ENCODE data around the gene TP63. TPM values are rescaled to one million over a fixed set of nuclear protein-coding genes. Genes with fewer than 3 reads are reported as not detected.

Gene TP63
- polyA plus RNA-seq, 1 donor from 2014 or later = 0.12 TPM

DNA sequence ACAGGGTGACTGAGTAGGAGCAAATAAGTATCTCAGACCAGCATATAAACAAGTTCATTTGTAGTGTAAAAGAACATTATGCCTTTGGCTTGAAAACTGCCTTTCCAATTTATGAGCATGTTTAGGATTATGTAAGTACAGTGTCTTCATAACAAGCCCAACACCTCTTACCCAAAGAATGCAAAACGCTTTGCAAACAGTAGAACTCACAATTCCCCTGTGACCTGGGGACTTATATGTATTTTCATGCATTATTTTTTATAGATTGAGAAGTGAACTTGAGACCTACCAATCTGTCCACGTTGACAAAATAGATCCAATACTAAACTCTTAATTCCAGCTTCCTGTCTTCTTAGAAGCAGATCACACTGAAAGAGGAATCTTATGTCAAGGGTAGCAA is 202.1 kb downstream of the TP63 start:
- Histone ChIP-seq H3F3A (ENCODE audit: insufficient read depth, low read length, poor library complexity, severe bottlenecking) (no peaks in the 10 kb centered on the region), H3K36me3 (ENCODE audit: insufficient read depth, low read length) (no peaks in the 10 kb centered on the region), H3K9me3 (ENCODE audit: low read length) (no peaks in the 10 kb centered on the region), H3K79me2 (replicated peaks; ENCODE audit: insufficient read depth, low read length) (no peaks in the 10 kb centered on the region), H3K9ac (ENCODE audit: low read length) (no peak overlapping the region), H2AFZ (ENCODE audit: low read depth, low read length) (no peak overlapping the region), H3K4me3 (ENCODE audit: low read length) (no peak overlapping the region), H3K27me3 (ENCODE audit: insufficient read depth, low read depth, low read length) (no peaks in the 10 kb centered on the region), H4K20me1 (ENCODE audit: insufficient read depth) (no peaks in the 10 kb centered on the region), H3K9me2 (ENCODE audit: insufficient read depth, low read length) (no peaks in the 10 kb centered on the region), H3K27ac (ENCODE audit: low read length) (no peak overlapping the region), H3K4me2 (ENCODE audit: low read length) (no peak overlapping the region)
- no peak for TF ChIP-seq TAF1 (IDR thresholded peaks at IDR 0.05; ENCODE audit: low read depth)
- TF ChIP-seq EZH2 (IDR thresholded peaks at IDR 0.05; ENCODE audit: borderline replicate concordance, insufficient read depth, low read length, poor library complexity, severe bottlenecking) = no peak
- TF ChIP-seq, protein P1, sequence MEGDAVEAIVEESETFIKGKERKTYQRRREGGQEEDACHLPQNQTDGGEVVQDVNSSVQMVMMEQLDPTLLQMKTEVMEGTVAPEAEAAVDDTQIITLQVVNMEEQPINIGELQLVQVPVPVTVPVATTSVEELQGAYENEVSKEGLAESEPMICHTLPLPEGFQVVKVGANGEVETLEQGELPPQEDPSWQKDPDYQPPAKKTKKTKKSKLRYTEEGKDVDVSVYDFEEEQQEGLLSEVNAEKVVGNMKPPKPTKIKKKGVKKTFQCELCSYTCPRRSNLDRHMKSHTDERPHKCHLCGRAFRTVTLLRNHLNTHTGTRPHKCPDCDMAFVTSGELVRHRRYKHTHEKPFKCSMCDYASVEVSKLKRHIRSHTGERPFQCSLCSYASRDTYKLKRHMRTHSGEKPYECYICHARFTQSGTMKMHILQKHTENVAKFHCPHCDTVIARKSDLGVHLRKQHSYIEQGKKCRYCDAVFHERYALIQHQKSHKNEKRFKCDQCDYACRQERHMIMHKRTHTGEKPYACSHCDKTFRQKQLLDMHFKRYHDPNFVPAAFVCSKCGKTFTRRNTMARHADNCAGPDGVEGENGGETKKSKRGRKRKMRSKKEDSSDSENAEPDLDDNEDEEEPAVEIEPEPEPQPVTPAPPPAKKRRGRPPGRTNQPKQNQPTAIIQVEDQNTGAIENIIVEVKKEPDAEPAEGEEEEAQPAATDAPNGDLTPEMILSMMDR (IDR thresholded peaks at IDR 0.05; ENCODE audit: poor library complexity, severe bottlenecking) = no peak

DNA sequence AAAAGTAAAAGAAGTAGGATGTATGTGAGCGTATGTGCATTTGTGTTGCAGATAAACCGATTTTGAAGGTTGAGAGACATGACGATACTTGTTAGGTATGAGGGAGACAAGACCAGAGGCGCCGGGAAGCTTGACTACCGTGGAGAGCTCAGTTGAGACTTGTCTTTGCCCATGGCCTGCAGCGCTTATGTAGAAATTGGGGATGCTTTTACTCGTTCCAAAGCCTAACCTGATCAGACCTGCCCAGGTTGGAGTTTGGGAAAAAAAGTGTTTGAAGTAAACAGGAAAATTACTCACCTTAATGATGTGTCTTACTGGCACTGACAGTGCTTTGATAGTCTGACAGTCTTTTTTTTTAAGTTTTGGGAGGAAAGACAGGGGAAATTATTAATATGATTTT is 202.8 kb downstream of the TP63 start:
- Histone ChIP-seq H2AFZ (ENCODE audit: low read depth, low read length) (no peak overlapping the region), H3K79me2 (replicated peaks; ENCODE audit: insufficient read depth, low read length) (no peaks in the 10 kb centered on the region), H3K27ac (ENCODE audit: low read length) (no peak overlapping the region), H3K9me3 (ENCODE audit: low read length) (no peaks in the 10 kb centered on the region), H3K9ac (ENCODE audit: low read length) (no peak overlapping the region), H3K27me3 (ENCODE audit: insufficient read depth, low read depth, low read length) (no peaks in the 10 kb centered on the region), H3K9me2 (ENCODE audit: insufficient read depth, low read length) (no peaks in the 10 kb centered on the region), H4K20me1 (ENCODE audit: insufficient read depth) (no peaks in the 10 kb centered on the region), H3K4me2 (ENCODE audit: low read length) (no peak overlapping the region), H3K36me3 (ENCODE audit: insufficient read depth, low read length) (no peaks in the 10 kb centered on the region), H3F3A (ENCODE audit: insufficient read depth, low read length, poor library complexity, severe bottlenecking) (no peaks in the 10 kb centered on the region), H3K4me3 (ENCODE audit: low read length) (no peak overlapping the region)
- no peak for TF ChIP-seq TAF1 (IDR thresholded peaks at IDR 0.05; ENCODE audit: low read depth)
- no peak for TF ChIP-seq EP300 (conservative IDR thresholded peaks at IDR 0.05; ENCODE audit: poor library complexity, severe bottlenecking)
- TF ChIP-seq EZH2 (IDR thresholded peaks at IDR 0.05; ENCODE audit: borderline replicate concordance, insufficient read depth, low read length, poor library complexity, severe bottlenecking) = no peak
- TF ChIP-seq, protein P2, sequence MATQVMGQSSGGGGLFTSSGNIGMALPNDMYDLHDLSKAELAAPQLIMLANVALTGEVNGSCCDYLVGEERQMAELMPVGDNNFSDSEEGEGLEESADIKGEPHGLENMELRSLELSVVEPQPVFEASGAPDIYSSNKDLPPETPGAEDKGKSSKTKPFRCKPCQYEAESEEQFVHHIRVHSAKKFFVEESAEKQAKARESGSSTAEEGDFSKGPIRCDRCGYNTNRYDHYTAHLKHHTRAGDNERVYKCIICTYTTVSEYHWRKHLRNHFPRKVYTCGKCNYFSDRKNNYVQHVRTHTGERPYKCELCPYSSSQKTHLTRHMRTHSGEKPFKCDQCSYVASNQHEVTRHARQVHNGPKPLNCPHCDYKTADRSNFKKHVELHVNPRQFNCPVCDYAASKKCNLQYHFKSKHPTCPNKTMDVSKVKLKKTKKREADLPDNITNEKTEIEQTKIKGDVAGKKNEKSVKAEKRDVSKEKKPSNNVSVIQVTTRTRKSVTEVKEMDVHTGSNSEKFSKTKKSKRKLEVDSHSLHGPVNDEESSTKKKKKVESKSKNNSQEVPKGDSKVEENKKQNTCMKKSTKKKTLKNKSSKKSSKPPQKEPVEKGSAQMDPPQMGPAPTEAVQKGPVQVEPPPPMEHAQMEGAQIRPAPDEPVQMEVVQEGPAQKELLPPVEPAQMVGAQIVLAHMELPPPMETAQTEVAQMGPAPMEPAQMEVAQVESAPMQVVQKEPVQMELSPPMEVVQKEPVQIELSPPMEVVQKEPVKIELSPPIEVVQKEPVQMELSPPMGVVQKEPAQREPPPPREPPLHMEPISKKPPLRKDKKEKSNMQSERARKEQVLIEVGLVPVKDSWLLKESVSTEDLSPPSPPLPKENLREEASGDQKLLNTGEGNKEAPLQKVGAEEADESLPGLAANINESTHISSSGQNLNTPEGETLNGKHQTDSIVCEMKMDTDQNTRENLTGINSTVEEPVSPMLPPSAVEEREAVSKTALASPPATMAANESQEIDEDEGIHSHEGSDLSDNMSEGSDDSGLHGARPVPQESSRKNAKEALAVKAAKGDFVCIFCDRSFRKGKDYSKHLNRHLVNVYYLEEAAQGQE (IDR thresholded peaks at IDR 0.05; ENCODE audit: borderline replicate concordance) = no peak
- TF ChIP-seq MXI1 (conservative IDR thresholded peaks at IDR 0.05; ENCODE audit: poor library complexity, severe bottlenecking) = no peak
- TF ChIP-seq SMC3 (conservative IDR thresholded peaks at IDR 0.05; ENCODE audit: poor library complexity) = no peak
- TF ChIP-seq POLR2AphosphoS5 (IDR thresholded peaks at IDR 0.05) = no peak
- TF ChIP-seq, protein P1 (IDR thresholded peaks at IDR 0.05; ENCODE audit: poor library complexity, severe bottlenecking) = no peak
- TF ChIP-seq RAD21 (conservative IDR thresholded peaks at IDR 0.05) = no peak
